ENCODE data around the gene DOCK1.

Gene DOCK1

GRCh38 chr10:127374901-127375300 lies 469.7 kb downstream of the DOCK1 start:
- no peak for DNase-seq

GRCh38 chr10:127375461-127375860 lies 470.2 kb downstream of the DOCK1 start:
- no peak for DNase-seq

- DNase-seq = no peak
Measured at GRCh38 chr10:127376071-127376470, 470.8 kb downstream of the DOCK1 start.

- no peak for DNase-seq
Measured at GRCh38 chr10:127378628-127379027, 473.4 kb downstream of the DOCK1 start.

GRCh38 chr10:127384532-127384931 lies 479.3 kb downstream of the DOCK1 start:
- DNase-seq = no peak

GRCh38 chr10:127385066-127385465 lies 479.8 kb downstream of the DOCK1 start:
- DNase-seq = no peak

- DNase-seq = no peak
Measured at GRCh38 chr10:127386606-127387327, 481.5 kb downstream of the DOCK1 start.

GRCh38 chr10:127391875-127392274 lies 486.6 kb downstream of the DOCK1 start:
- no peak for DNase-seq

GRCh38 chr10:127392351-127393235 lies 487.4 kb downstream of the DOCK1 start:
- no peak for DNase-seq

- no peak for DNase-seq
Measured at GRCh38 chr10:127398140-127398970, 493.1 kb downstream of the DOCK1 start.

GRCh38 chr10:127398971-127399365 lies 493.7 kb downstream of the DOCK1 start:
- no peak for DNase-seq

GRCh38 chr10:127399668-127400067 lies 494.4 kb downstream of the DOCK1 start:
- no peak for DNase-seq

GRCh38 chr10:127400216-127400615 lies 495.0 kb downstream of the DOCK1 start:
- no peak for DNase-seq

GRCh38 chr10:127402596-127403409 lies 497.6 kb downstream of the DOCK1 start:
- no peak for DNase-seq

GRCh38 chr10:127405221-127405620 lies 500.0 kb downstream of the DOCK1 start:
- no peak for DNase-seq

GRCh38 chr10:127406018-127406550 lies 500.9 kb downstream of the DOCK1 start:
- DNase-seq = no peak

GRCh38 chr10:127407551-127407950 lies 502.3 kb downstream of the DOCK1 start:
- no peak for DNase-seq

- DNase-seq = no peak
Measured at GRCh38 chr10:127408112-127408710, 503.0 kb downstream of the DOCK1 start.

- no peak for DNase-seq
Measured at GRCh38 chr10:127408733-127409132, 503.5 kb downstream of the DOCK1 start.

GRCh38 chr10:127410030-127410429 lies 504.8 kb downstream of the DOCK1 start:
- no peak for DNase-seq

GRCh38 chr10:127411062-127411461 lies 505.8 kb downstream of the DOCK1 start:
- DNase-seq = no peak

GRCh38 chr10:127413326-127413725 lies 508.1 kb downstream of the DOCK1 start:
- no peak for DNase-seq
